ENCODE measurements around the gene GET4. TPM values are rescaled to one million over a fixed set of nuclear protein-coding genes. Genes with fewer than 3 reads are reported as not detected.

GET4 gene
- total and polyA plus RNA-seq, 4 donors: 19.5 to 34.7 (median 27.3) TPM

GRCh38 chr7:885893-886625 is 9.7 kb downstream of the GET4 start:
- 89% methylated on average over 30 of the region's 30 CpGs for WGBS
- peak overlapping the region; percentile 84 to 88 for H3K27ac ChIP-seq (ENCODE audit: low read depth in 1 of 2, low read length in 2 of 2)
- H3K4me1 ChIP-seq (ENCODE audit: control insufficient read depth in 4 of 4, insufficient read depth in 4 of 4, low read length in 3 of 4): peaks cover 39 to 77% (median 60%) of the 10 kb centered on the region in 4 donors
- H3K4me3 ChIP-seq (ENCODE audit: low read depth in 1 of 3, low read length in 3 of 3): no peak overlapping the region
- no peaks in the 10 kb centered on the region for H3K27me3 ChIP-seq (ENCODE audit: control insufficient read depth in 4 of 4, insufficient read depth in 4 of 4, low read length in 3 of 4)
- no peak for DNase-seq (ENCODE audit: low spot score)
- no peak for TF ChIP-seq REST (IDR thresholded peaks at IDR 0.05)
- peaks cover 3 to 9% (median 6%) of the 10 kb centered on the region in 4 donors for H3K36me3 ChIP-seq (ENCODE audit: control insufficient read depth in 4 of 4, insufficient read depth in 3 of 4, low read depth in 1 of 4, low read length in 3 of 4)
- no peak overlapping the region for H3K9ac ChIP-seq (ENCODE audit: low read depth in 1 of 2, low read length in 2 of 2)
- H3K9me3 ChIP-seq (ENCODE audit: control insufficient read depth in 4 of 4, low read length in 3 of 4): no peaks in the 10 kb centered on the region

DNA sequence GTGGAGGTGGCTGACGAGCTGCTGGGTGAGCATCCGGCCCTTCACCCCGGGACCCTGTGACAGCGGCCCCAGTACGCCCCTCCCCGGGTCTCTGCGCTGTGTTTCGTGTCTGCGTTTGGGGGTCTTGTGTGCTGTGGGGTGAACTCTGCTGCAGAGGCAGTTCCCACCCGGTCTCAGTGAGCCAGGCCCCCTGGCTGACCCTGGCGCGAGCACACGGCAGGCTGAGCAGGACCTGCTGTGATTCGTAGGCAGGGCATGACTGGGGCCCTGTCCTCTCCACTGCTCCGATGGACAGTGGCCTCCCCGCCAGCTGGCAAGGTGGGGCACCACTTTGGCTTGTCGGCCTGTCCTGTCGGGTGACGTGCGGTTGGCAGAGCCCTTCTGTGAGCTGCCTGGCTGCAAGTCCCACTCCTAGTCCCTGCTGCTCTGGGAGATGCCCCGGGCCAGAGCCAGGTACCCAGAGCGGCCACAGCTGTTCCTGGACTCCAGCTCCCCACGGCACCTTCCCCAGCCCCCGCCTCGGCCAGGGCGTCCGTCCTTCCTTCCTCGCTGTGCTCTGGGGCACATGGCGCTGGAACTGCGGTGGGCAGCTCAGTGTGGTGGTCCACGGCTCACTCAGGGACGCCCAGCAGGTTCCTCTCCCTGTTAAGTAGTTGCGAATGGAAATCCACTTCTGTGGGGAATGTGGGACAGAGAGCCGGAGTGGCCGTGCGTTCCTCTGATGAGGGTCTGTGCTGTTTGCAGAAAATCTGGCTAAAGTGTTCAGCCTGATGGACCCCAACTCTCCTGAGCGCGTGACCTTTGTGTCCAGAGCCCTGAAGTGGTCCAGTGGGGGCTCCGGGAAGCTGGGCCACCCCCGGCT is 10.5 kb downstream of the GET4 start:
- whole genome bisulfite sequencing: 78% methylated on average over 40 of the region's 40 CpGs
- Histone ChIP-seq H3K27me3 (ENCODE audit: control insufficient read depth in 4 of 4, insufficient read depth in 4 of 4, low read length in 3 of 4) (no peaks in the 10 kb centered on the region), H3K36me3 (ENCODE audit: control insufficient read depth in 4 of 4, insufficient read depth in 3 of 4, low read depth in 1 of 4, low read length in 3 of 4) (peaks cover 11 to 17% (median 13%) of the 10 kb centered on the region in 4 donors), H3K9me3 (ENCODE audit: control insufficient read depth in 4 of 4, low read length in 3 of 4) (no peaks in the 10 kb centered on the region), H3K4me1 (ENCODE audit: control insufficient read depth in 4 of 4, insufficient read depth in 4 of 4, low read length in 3 of 4) (peaks cover 37 to 72% (median 58%) of the 10 kb centered on the region in 4 donors), H3K9ac (ENCODE audit: low read depth in 1 of 2, low read length in 2 of 2) (no peak overlapping the region), H3K4me3 (ENCODE audit: low read depth in 1 of 3, low read length in 3 of 3) (no peak overlapping the region), H3K27ac (ENCODE audit: low read depth in 1 of 2, low read length in 2 of 2) (peak overlapping the region; percentile 84 to 88)
- DNase-seq (ENCODE audit: low spot score): no peak
- no peak for TF ChIP-seq ZBTB33 (IDR thresholded peaks at IDR 0.05)
- no peak for TF ChIP-seq ATF3 (IDR thresholded peaks at IDR 0.05)
- no peak for TF ChIP-seq HNF4G (IDR thresholded peaks at IDR 0.05)
- TF ChIP-seq JUND (IDR thresholded peaks at IDR 0.05): no peak
- TF ChIP-seq REST (IDR thresholded peaks at IDR 0.05): no peak
- TF ChIP-seq RXRA (IDR thresholded peaks at IDR 0.05): no peak
- TF ChIP-seq EGR1 (IDR thresholded peaks at IDR 0.05; ENCODE audit: low read depth in 2 of 2): no peak
- TF ChIP-seq, protein P1, sequence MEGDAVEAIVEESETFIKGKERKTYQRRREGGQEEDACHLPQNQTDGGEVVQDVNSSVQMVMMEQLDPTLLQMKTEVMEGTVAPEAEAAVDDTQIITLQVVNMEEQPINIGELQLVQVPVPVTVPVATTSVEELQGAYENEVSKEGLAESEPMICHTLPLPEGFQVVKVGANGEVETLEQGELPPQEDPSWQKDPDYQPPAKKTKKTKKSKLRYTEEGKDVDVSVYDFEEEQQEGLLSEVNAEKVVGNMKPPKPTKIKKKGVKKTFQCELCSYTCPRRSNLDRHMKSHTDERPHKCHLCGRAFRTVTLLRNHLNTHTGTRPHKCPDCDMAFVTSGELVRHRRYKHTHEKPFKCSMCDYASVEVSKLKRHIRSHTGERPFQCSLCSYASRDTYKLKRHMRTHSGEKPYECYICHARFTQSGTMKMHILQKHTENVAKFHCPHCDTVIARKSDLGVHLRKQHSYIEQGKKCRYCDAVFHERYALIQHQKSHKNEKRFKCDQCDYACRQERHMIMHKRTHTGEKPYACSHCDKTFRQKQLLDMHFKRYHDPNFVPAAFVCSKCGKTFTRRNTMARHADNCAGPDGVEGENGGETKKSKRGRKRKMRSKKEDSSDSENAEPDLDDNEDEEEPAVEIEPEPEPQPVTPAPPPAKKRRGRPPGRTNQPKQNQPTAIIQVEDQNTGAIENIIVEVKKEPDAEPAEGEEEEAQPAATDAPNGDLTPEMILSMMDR (IDR thresholded peaks at IDR 0.05; ENCODE audit: low read depth, low read length, missing input control): no peak
- no peak for TF ChIP-seq SP1 (IDR thresholded peaks at IDR 0.05)
- no peak for TF ChIP-seq GABPA (IDR thresholded peaks at IDR 0.05 in 1 of 2, conservative IDR thresholded peaks at IDR 0.05 in 1 of 2)
- TF ChIP-seq TAF1 (conservative IDR thresholded peaks at IDR 0.05): no peak
- no peak for TF ChIP-seq YY1 (IDR thresholded peaks at IDR 0.05)
